Psoas muscle (tissue), 8 donors: ENCODE measurements around the gene LITAFD. TPM values are rescaled to one million over a fixed set of nuclear protein-coding genes. Genes with fewer than 3 reads are reported as not detected.

Experiments used
- ATAC-seq, 4 donors: fragments of 200-7000 bp; cut with Tn5 transposase; one replicate each; pipeline ENCODE4 v1.9.1; 2020; ENCODE audit warnings: moderate library complexity in 3 of 4, mild to moderate bottlenecking in 2 of 4
- DNase-seq, 2 donors: peaks; one replicate each; pipeline ENCODE4 v3.0.0-alpha.2; 2020
- H3K27ac ChIP-seq: fragments of 200-600 bp; one replicate; pipeline ENCODE4 v1.8.0; 2022
- H3K27me3 ChIP-seq, 3 donors: fragments of 200-600 bp in 1 of 3; one replicate each; pipeline versions ENCODE4 v1.6.1 to v1.8.0; 2013 to 2022; ENCODE audit warnings: low read length in 2 of 3, mild to moderate bottlenecking in 2 of 3, moderate library complexity in 1 of 3; ENCODE audit not compliant: insufficient read depth in 3 of 3
- H3K36me3 ChIP-seq, 2 donors: fragments of 200-600 bp in 1 of 2; one replicate each; pipeline versions ENCODE4 v1.6.1 to v1.8.0; 2013 to 2022; ENCODE audit warnings: low read depth in 1 of 2, mild to moderate bottlenecking in 1 of 2, moderate library complexity in 1 of 2; ENCODE audit not compliant: insufficient read depth in 1 of 2
- H3K4me1 ChIP-seq: fragments of 200-600 bp; one replicate; pipeline ENCODE4 v1.8.0; 2022
- H3K4me3 ChIP-seq: fragments of 200-600 bp; one replicate; pipeline ENCODE4 v1.8.0; 2022; ENCODE audit warnings: mild to moderate bottlenecking
- H3K9me3 ChIP-seq: fragments of 200-600 bp; one replicate; pipeline ENCODE4 v1.8.0; 2022
- WGBS, 3 donors: extraction: QIAGEN DNeasy Blood & Tissue Kit; methylation state at CpG; one replicate each; pipeline versions ENCODE4 v1.1.6 to v1.1.7; 2013; 5-methylcytosine and 5-hydroxymethylcytosine counted together
- intact Hi-C, 2 donors: fragments of 100-400 bp; cut with DNase I; formaldehyde crosslinking; loops; one replicate each; pipeline versions ENCODE4 v1.11.0 to v1.14.2; 2022
- polyA plus RNA-seq, 3 donors: library from polyadenylated mRNA; stranded (reverse); fragments of 200-250 nt; gene quantifications; one replicate each; pipeline ENCODE4 v1.2.3, GENCODE V29; 2013
- total RNA-seq, 4 donors: library from RNA; stranded (reverse); fragmentation: NEBNext Ultra II Directional in 2 of 4; extraction: Animal tissue kit (Norgen Biotek cat#: 25700) in 2 of 4; gene quantifications; one replicate each; pipeline versions ENCODE4 v1.2.1 to v1.2.4, GENCODE V29; 2021 to 2023
- TF ChIP-seq, protein P1 (sequence below): fragments of 200-600 bp; IDR thresholded peaks from one replicate; pipeline ENCODE4 v1.8.0; 2022; ENCODE audit warnings: antibody characterized with exemption
- donor health status: healthy with polysubstance abuse.
- donor health status: DM: no; HTN: no; CAD: no; lungs with moderate emphysema.
- donor health status: Bipolar disorder and iron deficiency.
- donor health status: healthy.
- donor health status: DM: yes; HTN: yes; CAD: no.
- donor health status: DM: no; HTN: no; CAD: no.
- donor health status: DM: no; HTN: no; CAD: no.
- donor health status: DM: yes; HTN: yes; CAD: no.

The LITAFD gene
- total and polyA plus RNA-seq, 7 donors, result not detected

DNA sequence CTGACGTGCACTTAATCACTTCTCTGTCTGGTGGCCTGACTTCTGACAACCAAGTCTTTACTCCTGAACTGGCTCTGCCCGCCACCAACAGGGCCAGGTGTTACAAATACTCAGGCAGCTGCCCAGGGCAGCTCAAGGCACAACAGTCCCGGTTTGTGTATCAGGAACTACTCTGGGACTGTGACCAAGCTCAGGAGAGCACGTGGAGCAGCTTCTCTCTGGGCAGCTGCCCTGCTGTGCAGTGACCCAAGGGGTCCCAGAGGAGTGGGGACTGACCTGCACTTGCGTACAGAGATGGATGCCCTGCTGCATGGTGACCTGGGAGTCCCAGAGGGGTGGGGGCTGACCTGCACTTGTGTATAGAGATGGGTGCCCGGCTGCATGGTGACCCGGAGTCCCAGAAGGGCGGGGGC is 21.9 kb downstream of the LITAFD start:
- WGBS, 3 donors, result 55 to 65% (median 58%) methylated on average over 8 of the region's 8 CpGs
- TF ChIP-seq, protein P1, sequence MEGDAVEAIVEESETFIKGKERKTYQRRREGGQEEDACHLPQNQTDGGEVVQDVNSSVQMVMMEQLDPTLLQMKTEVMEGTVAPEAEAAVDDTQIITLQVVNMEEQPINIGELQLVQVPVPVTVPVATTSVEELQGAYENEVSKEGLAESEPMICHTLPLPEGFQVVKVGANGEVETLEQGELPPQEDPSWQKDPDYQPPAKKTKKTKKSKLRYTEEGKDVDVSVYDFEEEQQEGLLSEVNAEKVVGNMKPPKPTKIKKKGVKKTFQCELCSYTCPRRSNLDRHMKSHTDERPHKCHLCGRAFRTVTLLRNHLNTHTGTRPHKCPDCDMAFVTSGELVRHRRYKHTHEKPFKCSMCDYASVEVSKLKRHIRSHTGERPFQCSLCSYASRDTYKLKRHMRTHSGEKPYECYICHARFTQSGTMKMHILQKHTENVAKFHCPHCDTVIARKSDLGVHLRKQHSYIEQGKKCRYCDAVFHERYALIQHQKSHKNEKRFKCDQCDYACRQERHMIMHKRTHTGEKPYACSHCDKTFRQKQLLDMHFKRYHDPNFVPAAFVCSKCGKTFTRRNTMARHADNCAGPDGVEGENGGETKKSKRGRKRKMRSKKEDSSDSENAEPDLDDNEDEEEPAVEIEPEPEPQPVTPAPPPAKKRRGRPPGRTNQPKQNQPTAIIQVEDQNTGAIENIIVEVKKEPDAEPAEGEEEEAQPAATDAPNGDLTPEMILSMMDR, result no peak
- Histone ChIP-seq H3K36me3 (peaks cover 21 to 100% of the 10 kb centered on the region in 2 donors), H3K9me3 (no peaks in the 10 kb centered on the region), H3K27ac (peak overlapping the region; percentile 77), H3K4me3 (no peak overlapping the region), H3K4me1 (no peaks in the 10 kb centered on the region), H3K27me3 (no peaks in the 10 kb centered on the region)
- intact Hi-C loops, result no loop called here
- DNase-seq (peak in 1 of 2 donors; percentile 76), ATAC-seq (peak; percentile 93 to 96 (median 94))

DNA sequence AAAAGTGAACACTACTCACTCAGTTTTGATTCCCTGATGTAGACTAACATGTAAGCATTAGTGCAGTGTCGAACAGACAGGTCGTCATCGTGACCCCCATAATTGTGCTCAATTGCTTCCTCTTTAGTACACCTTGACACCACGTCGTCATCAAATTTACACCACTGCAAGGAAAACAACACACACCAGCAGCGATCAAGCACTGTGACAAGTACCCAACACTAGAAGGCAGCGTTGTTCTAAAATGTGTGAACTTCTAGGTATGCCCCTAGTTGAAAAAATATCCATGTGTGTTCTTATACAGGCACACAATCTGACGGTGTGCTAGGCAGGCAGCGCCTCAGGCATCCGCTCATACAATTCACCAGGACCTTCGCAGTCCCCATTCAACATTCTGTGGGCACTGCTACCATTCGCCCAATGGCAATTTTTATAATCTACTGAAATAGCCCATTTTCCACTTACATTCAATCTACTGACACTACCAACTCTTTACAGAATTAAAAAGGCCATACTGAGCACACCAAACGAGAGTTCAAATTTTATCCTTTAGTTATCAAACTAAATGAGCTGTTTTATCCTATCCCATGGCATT is 23.1 kb downstream of the LITAFD start:
- WGBS, 3 donors, result 79 to 81% (median 80%) methylated on average over 13 of the region's 13 CpGs
- Histone ChIP-seq H3K4me1 (no peaks in the 10 kb centered on the region), H3K9me3 (no peaks in the 10 kb centered on the region), H3K27me3 (no peaks in the 10 kb centered on the region), H3K36me3 (peaks cover 20 to 100% of the 10 kb centered on the region in 2 donors), H3K4me3 (no peak overlapping the region), H3K27ac (peak overlapping the region; percentile 77)
- intact Hi-C loops, result no loop called here
- TF ChIP-seq, protein P1, result peak; percentile 23
- ATAC-seq (peak in 1 of 4 donors; percentile 15), DNase-seq (no peak)

DNA sequence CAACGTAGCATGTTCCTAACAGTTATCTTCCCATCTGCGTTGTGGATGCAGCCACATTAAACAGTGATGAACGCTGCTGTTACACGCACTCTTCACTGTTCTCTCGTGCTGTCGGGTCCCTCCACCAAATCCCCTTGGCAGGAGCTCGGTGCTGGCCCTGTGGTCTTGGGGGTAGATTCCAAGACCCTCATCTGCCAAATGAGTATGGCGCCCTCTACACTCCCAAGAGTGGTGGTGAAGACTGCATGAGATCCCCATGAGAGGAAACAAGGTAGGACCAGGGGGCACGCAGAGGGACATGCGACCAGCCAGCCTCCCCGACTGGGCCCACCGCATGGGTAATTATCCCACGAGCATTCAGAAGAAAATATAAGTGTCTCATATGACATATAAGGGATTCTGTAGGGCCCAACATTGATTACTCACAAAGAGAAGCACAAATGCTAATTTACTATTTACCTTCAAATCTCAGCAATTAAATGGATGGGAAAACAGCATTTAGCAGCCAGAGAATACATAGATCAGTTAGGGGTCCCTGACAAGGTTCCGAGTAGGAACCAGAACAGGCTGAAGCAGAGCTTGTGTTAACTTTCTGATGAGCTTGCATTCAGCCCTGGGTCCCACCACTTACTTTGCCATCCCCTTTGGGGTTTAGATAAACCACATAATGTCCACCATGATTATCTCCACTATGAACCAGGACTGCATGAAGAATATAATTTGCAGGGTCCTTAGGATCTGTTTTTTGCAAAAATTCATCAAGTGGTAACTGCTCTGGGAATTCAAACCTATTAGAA is 23.8 kb downstream of the LITAFD start:
- intact Hi-C loops, result no loop called here
- DNase-seq (no peak), ATAC-seq (no peak)
- TF ChIP-seq, protein P1, result peak; percentile 6
- H3K4me3 ChIP-seq, result no peak overlapping the region
- no peaks in the 10 kb centered on the region for H3K9me3 ChIP-seq
- no peaks in the 10 kb centered on the region for H3K27me3 ChIP-seq
- H3K27ac ChIP-seq, result no peak overlapping the region
- no peaks in the 10 kb centered on the region for H3K4me1 ChIP-seq
- WGBS, 3 donors, result 79 to 87% (median 81%) methylated on average over 14 of the region's 14 CpGs
- peaks cover 20 to 100% of the 10 kb centered on the region in 2 donors for H3K36me3 ChIP-seq

DNA sequence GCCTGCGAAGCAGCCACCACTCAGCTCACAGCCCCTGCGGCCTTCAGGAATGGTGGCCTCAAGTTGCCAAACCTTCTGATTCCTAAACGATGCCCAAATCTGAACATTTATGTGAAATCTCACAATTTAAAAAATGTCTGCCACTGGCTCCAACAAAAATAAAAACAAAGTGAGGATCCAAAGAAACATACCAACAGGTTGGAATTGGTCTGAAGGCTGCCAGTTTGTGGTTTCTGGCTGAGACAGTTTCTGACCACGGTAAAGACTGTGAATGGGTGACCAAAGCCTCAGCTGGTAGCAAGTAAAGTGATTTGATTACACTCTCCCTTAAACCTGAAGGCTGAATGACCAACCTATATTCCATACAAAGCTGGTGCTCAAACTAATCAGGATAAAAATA is 24.9 kb downstream of the LITAFD start:
- Histone ChIP-seq H3K27me3 (no peaks in the 10 kb centered on the region), H3K4me3 (no peak overlapping the region), H3K4me1 (no peaks in the 10 kb centered on the region), H3K36me3 (peaks cover 15 to 100% of the 10 kb centered on the region in 2 donors), H3K9me3 (no peaks in the 10 kb centered on the region), H3K27ac (no peak overlapping the region)
- TF ChIP-seq, protein P1, result no peak
- DNase-seq, result no peak
- 82 to 93% (median 83%) methylated on average over 4 of the region's 4 CpGs for WGBS, 3 donors
- ATAC-seq, result no peak
- intact Hi-C loops, result no loop called here
